HG03139 (cell line): ENCODE data around the gene NHEJ1.
A peak's percentile ranks its signal among the peaks of the same experiment; 100 is the strongest.
"Not testable (repeated sequence)": the region's sequence is repeated elsewhere in the genome, so short reads cannot be mapped to it uniquely, and the experiment has no call there.

Experiments
- ATAC-seq: cut with Tn5 transposase; IDR thresholded peaks from one replicate; pipeline ENCODE4 v1.9.1; 2021; ENCODE audit not compliant: unreplicated experiment

NHEJ1 gene, protein sequence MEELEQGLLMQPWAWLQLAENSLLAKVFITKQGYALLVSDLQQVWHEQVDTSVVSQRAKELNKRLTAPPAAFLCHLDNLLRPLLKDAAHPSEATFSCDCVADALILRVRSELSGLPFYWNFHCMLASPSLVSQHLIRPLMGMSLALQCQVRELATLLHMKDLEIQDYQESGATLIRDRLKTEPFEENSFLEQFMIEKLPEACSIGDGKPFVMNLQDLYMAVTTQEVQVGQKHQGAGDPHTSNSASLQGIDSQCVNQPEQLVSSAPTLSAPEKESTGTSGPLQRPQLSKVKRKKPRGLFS

DNA sequence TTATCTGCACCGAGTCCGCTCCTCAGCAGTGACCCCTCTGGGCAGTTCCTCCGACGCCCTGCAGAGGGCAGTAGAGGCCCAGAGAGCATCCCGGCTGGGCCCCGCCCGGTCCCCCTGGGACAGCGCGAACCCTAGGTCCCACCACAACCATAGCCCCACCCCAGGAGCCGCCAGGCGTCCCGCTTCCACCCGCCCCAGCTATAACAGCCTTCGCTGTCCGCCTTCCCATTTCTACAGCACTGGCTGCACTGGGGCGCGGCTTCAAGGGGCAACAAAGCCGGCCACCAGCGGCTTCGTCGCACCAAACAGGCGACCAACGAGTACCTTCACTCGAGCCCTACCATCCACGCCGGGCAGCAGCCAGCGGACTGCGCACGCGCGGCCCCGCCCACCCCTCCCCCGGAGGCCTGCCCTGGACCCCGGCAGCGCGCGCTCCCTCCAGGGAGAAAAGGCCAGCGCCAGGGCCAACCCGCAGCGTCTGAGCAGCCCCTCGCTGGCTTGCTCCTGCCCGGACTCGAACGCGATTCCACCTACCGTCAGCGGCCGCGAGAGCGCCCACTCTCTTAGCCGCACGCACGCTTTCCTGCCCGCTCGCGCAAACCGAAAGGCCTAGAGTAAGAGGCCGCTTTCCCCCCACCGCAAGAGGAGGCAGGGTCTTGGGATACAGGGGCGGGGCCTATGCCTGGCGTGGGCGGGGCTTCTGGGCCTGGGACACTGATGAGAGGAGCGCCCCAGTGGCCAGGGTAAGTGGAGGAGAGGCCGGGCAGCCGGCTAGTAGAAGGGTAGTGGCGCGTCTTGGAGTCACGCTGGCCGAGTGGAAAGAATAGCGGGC lies at the start of gene NHEJ1:
NHEJ1 (minus strand) TSS at position 630 of the 832 bp plus-strand sequence. CDS start 2,453 bp downstream, outside the sequence.
- peak; percentile 83 for ATAC-seq

DNA sequence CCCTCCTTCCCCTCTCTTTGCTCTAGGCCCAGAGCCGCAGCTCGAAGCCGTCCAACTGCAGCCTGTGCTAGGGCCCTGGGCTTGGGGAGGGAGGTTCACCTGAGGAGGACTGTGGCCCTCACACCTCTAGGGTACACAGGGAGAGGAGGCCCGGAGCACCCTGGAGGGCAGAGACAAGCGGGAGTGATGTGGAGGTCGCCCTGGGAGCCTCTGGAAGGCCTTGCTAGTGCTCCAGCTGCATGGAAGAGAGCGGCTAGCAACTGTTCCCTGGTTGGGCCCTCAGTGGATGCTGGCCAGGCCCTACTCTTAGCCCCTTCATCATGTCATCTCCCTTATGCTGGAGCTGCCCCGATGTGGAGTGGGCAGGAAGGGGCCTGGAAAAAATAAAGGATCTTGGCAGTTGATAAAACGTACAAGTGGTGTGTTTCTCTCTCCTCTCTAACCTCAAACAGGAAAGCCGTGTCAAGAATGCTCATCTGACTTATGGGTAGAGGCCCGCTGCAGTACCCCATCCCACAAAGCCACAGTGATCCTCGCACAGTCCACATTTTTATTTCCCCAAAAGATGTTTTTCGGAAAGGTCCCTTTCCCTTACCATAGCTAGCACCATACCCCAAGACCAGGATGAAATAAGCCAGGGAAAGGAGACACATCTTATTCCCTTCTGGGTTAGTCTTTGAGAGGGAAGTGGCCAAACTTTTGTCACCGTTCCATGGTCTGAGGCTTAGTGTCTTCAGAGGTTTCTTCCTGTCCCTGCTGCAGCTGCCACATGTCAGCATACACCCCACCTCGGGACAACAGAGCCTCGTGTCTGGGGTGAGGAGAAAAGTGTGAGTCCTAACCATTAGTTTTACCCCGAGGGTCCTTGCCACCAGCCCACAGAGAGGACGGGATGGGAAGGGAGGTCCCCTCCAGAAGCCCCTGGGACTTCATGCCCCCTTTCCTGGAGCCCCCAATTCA lies 48.9 kb upstream of the NHEJ1 start:
- ATAC-seq, result no peak

DNA sequence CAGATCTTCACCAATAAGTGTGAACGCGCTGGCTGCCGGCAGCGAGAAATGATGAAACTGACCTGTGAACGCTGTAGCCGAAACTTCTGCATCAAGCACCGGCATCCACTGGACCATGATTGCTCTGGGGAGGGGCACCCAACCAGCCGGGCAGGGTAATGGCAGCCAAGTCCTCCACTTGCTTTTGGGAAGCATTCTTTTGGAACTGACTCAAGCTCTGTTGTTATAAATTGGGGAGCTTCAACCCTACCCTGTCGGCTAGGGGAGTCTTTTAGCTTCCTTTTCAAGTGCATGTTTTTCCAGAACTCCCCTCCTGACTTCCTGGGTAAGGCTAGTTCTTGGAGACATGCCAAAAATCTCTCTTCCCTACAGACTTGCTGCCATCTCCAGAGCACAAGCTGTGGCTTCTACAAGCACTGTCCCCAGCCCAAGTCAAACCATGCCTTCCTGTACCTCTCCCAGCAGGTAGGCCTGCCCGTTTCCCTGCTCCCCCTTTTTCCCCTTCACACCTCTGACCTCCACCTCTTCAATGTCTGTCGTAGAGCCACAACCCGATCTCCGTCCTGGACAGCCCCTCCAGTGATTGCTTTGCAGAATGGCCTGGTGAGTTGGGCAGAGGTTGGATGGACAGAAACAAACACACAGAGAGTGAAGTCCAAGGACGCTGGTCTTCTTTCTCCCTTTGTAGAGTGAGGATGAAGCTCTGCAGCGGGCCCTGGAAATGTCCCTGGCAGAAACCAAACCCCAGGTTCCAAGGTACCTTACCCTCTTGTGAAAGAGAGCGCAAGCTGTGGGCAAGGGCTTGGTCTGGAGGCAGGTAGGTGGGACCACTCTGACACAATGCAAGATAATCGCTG lies 47.5 kb upstream of the NHEJ1 start:
- no peak for ATAC-seq

DNA sequence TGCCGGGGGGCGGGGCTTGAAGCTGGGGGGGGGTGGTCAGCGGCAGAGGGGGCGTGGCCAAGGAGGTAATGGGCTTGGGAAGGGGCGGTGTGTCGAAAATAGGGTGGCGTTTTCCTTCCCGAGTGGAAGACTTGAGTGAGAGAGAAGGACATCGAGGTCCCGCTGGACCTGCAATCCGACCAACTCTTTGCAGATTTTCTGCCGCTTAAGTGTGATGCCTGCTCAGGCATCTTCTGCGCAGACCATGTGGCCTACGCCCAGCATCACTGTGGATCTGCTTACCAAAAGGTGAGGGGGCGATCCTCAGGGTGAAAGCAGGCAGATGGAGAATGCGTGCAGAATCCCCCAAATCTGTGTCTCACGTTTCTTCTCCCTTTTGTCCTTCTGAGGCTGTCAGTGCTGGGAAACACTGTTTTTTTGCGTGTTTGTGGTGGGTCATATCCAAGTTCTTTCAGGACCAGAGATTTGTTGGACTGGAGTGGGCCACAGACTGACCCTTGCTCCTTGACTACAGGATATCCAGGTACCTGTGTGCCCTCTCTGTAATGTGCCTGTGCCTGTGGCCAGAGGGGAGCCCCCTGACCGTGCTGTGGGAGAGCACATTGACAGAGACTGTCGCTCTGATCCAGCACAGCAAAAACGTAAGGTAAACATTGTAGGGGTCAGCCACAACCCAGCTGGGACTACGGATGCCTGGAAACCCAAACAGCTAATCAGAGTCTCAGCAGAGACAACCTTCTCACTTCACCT lies 46.7 kb upstream of the NHEJ1 start:
- no peak for ATAC-seq

DNA sequence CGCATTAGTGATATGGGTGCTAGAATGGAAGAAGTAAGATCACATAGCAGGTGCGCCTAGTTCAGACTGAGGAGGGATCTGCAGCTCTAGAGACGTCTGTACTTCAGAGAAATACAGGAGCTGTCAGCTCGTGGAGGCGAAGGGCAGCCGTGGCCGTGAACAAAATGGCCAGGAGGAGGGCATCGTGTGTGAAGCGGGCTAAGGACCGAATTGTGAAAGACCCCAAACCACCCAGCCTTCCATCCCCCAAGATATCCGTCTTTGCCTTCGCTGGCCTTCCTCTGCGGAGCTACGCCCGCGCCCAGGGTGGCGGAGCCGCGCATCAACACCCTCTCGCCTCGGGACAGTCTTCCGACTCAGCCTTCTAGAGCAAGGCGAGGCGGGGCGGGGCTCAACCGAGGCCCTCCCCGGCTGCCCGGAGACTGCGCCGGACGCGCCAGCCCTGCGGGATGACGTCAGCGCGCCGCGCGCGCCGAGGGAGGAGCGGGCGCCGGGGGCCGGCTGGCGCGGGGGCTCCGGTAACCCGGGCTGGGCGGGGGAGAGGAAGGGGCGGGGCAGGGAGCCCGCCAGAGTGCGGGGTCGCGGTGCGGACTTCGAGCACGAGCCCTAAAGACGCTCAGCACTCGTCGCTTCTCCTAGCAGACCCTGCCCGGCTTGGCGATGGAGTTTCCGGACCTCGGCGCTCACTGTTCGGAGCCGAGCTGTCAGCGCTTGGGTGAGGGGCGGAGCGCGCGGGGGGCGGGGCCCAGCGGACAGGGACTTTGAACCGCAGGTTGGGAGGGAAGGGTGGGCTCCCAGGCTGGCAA lies 45.9 kb upstream of the NHEJ1 start, which contains the start of gene ZFAND2B:
ZFAND2B (plus strand) TSS at position 455 of the 806 bp plus-strand sequence; CDS start at position 661, 206 bp downstream.
- ATAC-seq, result peak; percentile 98

DNA sequence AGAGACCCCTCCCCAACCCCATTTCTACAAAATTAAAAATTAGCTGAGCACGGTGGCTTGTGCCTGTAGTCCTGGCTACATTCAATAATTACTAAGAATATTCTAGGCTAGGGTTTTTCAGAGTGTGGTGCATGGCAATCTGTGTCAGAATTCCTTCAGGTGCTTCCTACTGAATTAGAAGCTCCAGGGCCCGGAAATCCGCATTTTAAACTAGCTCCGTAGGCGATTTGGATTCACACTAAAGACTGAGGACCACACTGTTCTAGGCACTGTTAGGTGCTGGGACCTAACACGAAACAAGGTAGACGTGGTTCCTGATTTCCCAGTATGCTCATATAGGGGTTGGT lies 45.3 kb upstream of the NHEJ1 start:
- ATAC-seq, result no peak

DNA sequence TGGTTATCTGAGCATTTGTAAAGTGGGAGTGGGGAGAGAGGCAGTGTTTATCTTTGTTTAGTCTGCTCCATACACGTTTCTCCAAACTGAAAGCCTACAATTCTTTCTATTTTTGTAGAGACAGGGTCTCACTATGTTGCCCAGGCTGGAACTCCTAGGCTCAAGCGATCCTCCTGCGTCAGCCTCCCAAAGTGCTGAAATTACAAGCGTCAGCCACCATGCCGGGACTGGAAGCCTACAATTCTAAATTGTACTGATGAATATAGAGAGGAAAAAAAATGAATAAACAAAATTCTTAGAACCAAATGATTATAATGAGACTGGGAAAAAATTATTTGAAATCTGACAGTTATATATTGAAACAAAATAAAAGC lies 44.5 kb upstream of the NHEJ1 start:
- ATAC-seq, result no peak

DNA sequence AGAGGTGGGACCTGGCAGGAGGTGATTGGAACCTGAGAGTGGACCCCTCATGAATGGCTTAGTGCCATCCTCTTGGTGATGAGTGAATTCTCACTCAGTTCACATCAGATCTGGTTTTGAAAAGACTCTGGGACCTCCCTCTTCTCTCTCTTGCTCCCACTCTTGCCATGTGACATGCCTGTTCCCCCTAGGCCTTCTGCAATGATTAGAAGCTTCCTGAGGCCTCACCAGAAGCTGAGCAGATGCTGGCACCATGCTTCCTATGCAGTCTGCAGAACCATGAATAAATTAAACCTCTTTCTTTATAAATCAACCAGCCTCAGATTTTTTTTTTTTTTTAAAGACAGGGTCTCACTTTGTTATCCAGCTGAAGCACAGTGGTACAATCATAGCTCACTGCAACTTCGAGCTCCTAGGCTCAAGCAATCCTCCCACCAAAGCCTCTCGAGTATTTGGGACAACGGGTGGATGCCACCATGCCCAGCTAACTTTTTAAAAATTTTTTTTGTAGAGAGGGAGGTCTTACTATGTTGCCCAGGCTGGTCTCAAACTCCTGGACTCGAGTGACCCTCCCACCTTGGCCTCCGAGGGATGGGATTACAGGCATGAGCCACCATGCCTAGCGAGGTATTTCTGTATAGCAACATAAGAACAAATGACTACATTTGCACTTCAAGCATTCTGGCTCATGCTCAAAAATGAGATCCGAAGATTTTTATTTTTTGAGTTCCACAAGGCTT lies 44.0 kb upstream of the NHEJ1 start:
- no peak for ATAC-seq

DNA sequence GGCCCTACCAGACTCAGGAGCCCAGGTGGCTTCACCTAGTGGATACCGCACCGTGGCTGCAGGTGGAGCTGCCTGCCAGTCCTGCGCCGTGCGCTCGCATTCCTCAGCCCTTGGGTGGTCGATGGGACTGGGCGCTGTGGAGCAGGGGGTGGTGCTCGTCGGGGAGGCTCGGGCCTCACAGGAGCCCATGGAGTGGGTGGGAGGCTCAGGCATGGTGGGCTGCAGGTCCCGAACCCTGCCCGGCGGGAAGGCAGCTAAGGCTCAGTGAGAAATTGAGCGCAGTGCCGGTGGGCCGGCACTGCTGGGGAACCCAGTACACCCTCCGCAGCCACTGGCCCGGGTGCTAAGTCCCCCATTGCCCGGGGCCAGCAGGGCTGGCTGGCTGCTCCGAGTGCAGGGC lies 40.7 kb upstream of the NHEJ1 start:
- not testable (repeated sequence) for ATAC-seq

DNA sequence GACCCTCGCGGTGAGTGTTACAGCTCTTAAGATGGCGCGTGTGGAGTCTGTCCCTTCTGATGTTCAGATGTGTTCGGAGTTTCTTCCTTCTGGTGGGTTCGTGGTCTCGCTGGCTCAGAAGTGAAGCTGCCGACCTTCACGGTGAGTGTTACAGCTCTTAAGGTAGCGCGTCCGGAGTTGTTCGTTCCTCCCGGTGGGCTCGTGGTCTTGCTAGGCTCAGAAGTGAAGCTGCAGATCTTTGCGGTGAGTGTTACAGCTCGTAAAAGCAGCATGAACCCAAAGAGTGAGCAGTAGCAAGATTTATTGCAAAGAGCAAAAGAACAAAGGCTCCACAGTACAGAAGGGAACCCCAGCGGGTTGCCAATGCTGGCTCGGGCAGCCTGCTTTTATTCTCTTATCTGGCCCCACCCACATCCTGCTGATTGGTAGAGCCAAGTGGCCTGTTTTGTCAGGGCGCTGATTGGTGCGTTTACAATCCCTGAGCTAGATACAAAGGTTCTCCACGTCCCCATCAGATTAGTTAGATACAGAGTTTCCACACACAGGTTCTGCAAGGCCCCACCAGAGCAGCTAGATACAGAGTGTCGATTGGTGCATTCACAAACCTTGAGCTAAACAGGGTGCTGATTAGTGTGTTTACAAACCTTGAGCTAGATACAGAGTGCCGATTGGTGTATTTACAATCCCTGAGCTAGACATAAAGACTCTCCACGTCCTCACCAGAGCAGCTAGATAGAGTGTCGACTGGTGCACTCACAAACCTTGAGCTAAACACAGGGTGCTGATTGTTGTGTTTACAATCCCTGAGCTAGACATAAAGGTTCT lies 40.1 kb upstream of the NHEJ1 start:
- ATAC-seq, result not testable (repeated sequence)

DNA sequence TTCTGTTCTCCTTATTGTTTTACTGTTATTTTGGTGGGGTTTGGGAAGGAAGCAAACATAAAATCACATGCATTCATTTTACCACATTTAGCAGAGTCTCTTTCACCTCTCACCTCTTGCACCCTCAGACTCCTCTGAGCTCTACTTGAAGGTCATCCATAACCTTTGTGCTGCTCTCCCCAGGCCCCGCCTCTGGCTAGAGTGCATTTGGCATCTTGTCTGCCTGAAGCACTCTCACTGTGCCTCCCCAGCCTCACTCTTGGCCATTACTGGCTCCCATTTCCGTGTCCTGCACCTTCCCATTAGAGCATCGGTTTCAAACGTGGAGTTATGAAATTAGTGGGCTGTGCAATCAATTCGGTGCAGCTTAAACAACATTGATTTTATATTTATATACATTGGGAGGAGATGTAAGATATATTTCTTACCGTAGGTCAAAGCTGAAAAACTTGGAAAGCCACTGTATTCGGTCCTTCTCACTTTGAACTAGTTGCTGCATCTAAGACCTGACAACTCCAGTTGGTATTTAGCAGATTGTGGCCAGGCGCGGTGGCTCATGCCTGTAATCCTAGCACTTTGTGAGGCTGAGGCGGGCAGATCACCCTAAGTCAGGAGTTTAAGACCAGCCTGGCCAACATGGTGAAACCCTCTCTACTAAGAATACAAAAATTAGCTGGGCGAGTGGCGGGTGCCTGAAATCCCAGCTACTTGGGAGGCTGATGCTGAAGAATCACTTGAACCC lies 39.0 kb upstream of the NHEJ1 start:
- ATAC-seq, result no peak

DNA sequence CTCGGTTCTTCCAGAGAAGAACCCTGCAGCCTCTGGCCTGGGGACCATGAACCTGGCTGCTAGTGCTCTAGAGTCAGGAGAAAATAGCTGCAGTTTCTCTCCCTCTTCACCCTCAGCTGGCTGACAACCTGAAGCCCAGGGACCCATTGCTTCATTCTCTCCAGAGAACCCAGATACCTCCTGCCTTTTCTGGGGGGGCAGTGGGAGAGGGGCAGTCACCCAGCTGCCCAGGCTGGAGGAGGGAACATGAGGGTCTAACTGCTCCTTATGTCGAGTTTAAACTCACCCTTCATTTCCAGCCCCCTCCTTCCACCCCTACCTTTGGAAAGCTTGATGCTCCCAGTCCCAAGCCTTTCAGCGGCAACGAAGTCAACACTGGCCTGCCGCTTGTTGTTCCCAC lies 38.4 kb upstream of the NHEJ1 start:
- ATAC-seq, result no peak

DNA sequence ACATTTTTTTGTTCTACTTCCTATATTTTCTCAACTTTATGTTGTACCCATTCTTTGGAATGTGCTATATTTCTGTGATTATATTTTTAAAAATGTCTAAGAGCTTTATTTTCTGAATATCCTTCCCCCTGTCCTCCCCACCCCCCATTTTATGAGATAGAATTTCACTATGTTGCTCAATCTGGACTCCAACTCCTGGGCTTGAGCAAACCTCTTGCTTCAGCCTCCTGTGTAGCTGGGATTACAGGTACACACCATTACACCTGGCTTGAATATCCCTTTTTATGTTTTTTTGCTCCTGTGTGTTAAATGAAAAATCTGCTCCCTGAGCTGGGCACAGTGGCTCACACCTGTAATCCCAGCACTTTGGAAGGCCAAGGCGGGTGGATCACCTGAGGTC lies 36.8 kb upstream of the NHEJ1 start:
- no peak for ATAC-seq

DNA sequence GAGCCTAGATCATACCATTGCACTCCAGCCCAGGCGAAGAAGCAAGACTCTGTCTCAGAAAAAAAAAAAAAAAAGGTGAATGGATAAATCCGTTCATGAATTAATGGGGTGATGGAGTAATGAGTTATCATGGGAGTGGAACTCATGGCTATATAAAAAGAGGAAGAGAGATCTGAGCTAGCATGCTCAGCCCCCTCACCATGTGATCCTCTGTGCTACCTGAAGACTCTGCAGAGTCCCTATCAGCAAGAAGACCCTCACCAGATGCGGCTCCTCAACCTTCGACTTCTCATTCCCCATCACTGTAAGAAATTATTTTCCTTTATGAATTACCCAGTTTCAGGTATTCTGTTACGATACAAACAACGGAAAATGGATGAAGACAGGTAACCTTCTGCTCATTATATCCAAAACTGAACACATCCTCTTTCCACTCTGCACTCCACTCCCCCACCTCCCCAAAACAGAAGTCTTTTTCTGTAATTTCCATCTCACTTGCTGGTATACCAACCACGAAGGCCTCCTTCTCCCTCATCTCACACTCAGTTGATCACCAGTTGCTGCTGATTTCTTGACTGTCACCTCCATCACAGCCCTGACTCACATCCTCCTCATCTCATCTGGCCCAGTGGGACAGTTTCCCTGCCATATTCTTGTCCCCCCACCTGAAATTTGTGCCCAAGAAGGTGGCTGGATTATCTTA lies 26.3 kb upstream of the NHEJ1 start:
- ATAC-seq, result no peak

DNA sequence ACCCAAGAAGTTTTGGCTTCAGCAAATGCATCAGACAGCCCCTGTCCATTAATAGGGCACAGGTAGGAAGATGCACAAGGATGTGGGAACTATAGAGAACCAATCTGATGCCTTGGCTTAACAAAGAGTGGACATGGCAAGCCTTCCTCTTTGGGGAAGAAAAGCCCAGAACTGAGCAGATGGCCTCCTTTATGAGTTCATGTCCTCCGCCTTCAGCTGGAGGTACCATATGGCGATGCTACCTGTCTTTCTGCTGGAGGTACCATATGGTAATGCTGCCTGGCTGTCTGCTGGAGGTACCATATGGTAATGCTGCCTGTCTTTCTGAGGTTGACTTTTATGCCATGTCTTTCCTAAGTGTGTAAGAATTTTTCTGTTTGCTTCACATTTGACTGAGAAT lies 23.5 kb upstream of the NHEJ1 start:
- no peak for ATAC-seq
